GM20000 (cell line): Measurements from ENCODE around the gene PCYOX1L.

ENCODE experiments used
- DNase-seq: peaks from one replicate; pipeline ENCODE4 v3.0.0; 2012; ENCODE audit warnings: low spot score
- TF ChIP-seq, protein P1 (sequence below): IDR thresholded peaks from 2 replicates; pipeline ENCODE4 v1.5.1; 2012; ENCODE audit warnings: mild to moderate bottlenecking, control low read depth; ENCODE audit errors: extremely low read depth, missing control alignments

PCYOX1L gene

DNA sequence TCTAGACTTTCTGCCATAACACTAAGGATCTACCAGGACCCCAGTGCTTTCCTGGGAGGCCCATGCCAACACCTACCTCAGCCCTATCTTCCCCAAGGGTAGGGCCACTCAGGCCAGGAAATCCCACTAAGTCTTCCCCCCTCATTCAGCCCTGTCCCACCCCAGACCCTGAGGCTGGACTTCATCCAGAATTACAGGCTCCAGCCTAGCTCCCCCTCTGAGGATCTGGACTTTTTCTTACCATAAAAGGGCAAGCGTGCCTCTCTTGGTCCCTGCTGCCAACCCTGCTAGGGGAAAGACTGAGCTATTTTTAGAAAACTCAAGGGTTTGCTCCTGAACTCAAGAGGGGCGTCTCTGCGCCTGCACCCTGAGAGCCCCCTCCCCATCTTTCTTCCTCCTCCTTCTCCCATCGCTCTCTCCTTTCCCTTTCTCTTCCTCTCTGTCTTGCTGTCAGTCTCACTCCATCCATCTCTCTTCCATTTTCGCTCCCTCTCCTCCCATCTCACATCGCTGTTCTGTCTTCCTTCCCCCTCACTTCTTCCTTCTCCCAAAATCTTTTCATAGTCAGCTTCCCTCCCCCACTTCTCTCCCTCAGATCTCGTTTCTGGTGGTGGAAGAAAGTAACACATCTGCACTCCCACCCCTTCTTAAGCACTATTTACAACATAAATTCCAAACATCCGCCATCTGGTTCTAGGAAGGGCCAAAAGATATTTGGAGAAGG, 59.3 kb downstream of the PCYOX1L start:
- no peak for DNase-seq
- TF ChIP-seq, protein P1, sequence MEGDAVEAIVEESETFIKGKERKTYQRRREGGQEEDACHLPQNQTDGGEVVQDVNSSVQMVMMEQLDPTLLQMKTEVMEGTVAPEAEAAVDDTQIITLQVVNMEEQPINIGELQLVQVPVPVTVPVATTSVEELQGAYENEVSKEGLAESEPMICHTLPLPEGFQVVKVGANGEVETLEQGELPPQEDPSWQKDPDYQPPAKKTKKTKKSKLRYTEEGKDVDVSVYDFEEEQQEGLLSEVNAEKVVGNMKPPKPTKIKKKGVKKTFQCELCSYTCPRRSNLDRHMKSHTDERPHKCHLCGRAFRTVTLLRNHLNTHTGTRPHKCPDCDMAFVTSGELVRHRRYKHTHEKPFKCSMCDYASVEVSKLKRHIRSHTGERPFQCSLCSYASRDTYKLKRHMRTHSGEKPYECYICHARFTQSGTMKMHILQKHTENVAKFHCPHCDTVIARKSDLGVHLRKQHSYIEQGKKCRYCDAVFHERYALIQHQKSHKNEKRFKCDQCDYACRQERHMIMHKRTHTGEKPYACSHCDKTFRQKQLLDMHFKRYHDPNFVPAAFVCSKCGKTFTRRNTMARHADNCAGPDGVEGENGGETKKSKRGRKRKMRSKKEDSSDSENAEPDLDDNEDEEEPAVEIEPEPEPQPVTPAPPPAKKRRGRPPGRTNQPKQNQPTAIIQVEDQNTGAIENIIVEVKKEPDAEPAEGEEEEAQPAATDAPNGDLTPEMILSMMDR: no peak

DNA sequence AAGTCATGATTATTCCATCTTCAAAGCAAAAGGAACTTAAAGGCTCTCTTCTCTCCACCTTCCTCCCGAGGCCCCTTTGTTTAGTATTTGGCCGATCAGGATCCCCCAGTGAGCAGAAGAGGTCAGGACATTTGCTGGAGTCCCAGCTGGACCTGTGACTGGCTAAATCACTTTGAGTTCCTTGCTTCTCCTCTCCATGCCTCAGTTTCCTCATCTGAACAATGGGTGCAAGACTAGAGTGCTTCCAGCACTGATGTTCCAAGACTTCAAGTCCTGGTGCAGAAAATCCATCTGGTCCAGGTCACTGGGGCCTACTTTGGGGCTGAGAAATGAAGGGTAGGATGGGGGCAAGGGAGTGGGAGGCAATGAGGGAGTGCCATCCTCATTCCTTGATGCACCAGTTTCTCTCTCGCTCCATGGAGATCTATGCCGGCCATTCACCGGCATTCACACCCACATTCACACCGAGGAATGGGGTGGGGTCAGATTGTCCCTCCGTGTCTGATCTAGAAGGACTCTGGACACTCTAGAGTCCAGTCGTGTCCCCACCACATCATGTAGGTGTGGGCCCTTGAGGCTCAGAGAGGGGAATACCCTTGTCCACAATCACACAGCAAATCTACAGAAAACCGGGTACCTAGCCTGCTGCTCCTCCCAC, 60.0 kb downstream of the PCYOX1L start:
- DNase-seq: no peak
- TF ChIP-seq, protein P1: no peak

DNA sequence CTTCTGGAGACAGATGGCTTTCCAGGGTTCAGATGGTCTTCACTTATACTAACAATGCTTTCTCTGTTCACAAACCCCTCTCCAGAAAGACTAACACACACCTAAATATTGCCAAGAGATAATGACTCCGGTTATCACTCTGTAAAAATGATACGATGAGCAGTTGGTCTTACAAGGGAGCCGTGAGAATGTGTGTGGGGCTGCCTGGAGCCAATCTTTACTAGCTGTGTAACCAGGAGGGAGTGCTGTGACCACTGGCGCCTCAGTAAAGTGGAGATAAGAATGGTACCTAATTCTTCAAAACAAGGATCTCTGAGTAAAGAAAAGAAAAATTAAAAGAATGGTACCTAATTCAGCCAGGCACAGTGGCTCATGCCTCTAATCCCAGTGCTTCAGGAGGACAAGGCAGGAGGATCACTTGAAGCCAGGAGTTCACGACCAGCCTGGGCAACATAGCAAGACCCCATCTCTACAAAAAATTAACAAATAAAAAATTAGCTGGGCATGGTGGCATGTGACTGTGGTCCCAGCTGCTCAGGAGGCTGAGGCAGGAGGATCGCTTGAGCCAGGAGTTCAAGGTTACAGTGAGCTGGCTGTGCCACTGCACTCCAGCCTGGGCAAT, 61.2 kb downstream of the PCYOX1L start:
- TF ChIP-seq, protein P1: no peak
- no peak for DNase-seq
